ENCODE results near the gene PAM. TPM values are rescaled to one million over a fixed set of nuclear protein-coding genes. Genes with fewer than 3 reads are reported as not detected.

Gene PAM
- total RNA-seq, 1 experiment from 2014 or later = 31.9 TPM

GRCh38 chr5:102799017-102799416 is 43.9 kb downstream of the PAM start:
- Histone ChIP-seq H4K20me1 (ENCODE audit: insufficient read depth, low read depth, low read length) (peaks cover 7% of the 10 kb centered on the region; the same call in 1 of the 2 replicates), H3K27me3 (ENCODE audit: low read length) (no peaks in the 10 kb centered on the region), H3K9ac (ENCODE audit: low read length) (no peak overlapping the region), H3K4me3 (ENCODE audit: low read length) (no peak overlapping the region), H3K4me2 (ENCODE audit: low read depth, low read length, poor library complexity, severe bottlenecking) (no peak overlapping the region), H2AFZ (ENCODE audit: low read length) (no peak overlapping the region), H3K79me2 (ENCODE audit: low read length) (no peaks in the 10 kb centered on the region), H3K27ac (ENCODE audit: low read length) (no peak overlapping the region), H3K36me3 (ENCODE audit: insufficient read depth, low read length) (no peaks in the 10 kb centered on the region), H3K4me1 (ENCODE audit: low read length) (no peaks in the 10 kb centered on the region), H3K9me3 (ENCODE audit: low read length) (no peaks in the 10 kb centered on the region), H3K9me2 (replicated peaks; ENCODE audit: insufficient read depth, low read length) (no peaks in the 10 kb centered on the region)
- no peak for DNase-seq

GRCh38 chr5:102800427-102800826 is 45.3 kb downstream of the PAM start:
- Histone ChIP-seq H3K27me3 (ENCODE audit: low read length) (no peaks in the 10 kb centered on the region), H3K9me2 (replicated peaks; ENCODE audit: insufficient read depth, low read length) (no peaks in the 10 kb centered on the region), H3K9me3 (ENCODE audit: low read length) (no peaks in the 10 kb centered on the region), H4K20me1 (ENCODE audit: insufficient read depth, low read depth, low read length) (peaks cover 12% of the 10 kb centered on the region; the same call in 1 of the 2 replicates), H3K4me2 (ENCODE audit: low read depth, low read length, poor library complexity, severe bottlenecking) (no peak overlapping the region), H3K4me1 (ENCODE audit: low read length) (no peaks in the 10 kb centered on the region), H3K27ac (ENCODE audit: low read length) (no peak overlapping the region), H3K9ac (ENCODE audit: low read length) (no peak overlapping the region), H3K79me2 (ENCODE audit: low read length) (no peaks in the 10 kb centered on the region), H3K4me3 (ENCODE audit: low read length) (no peak overlapping the region), H3K36me3 (ENCODE audit: insufficient read depth, low read length) (no peaks in the 10 kb centered on the region), H2AFZ (ENCODE audit: low read length) (no peak overlapping the region)
- DNase-seq = no peak

GRCh38 chr5:102801371-102801770 is 46.3 kb downstream of the PAM start:
- H3K27me3 ChIP-seq (ENCODE audit: low read length) = no peaks in the 10 kb centered on the region
- H3K4me1 ChIP-seq (ENCODE audit: low read length) = no peaks in the 10 kb centered on the region
- H3K4me3 ChIP-seq (ENCODE audit: low read length) = no peak overlapping the region
- DNase-seq = no peak
- H2AFZ ChIP-seq (ENCODE audit: low read length) = no peak overlapping the region
- H3K9me2 ChIP-seq (replicated peaks; ENCODE audit: insufficient read depth, low read length) = no peaks in the 10 kb centered on the region
- no peaks in the 10 kb centered on the region for H3K36me3 ChIP-seq (ENCODE audit: insufficient read depth, low read length)
- no peaks in the 10 kb centered on the region for H3K79me2 ChIP-seq (ENCODE audit: low read length)
- H3K27ac ChIP-seq (ENCODE audit: low read length) = no peak overlapping the region
- no peaks in the 10 kb centered on the region for H3K9me3 ChIP-seq (ENCODE audit: low read length)
- H3K9ac ChIP-seq (ENCODE audit: low read length) = no peak overlapping the region
- peaks cover 12% of the 10 kb centered on the region; the same call in 1 of the 2 replicates for H4K20me1 ChIP-seq (ENCODE audit: insufficient read depth, low read depth, low read length)
- H3K4me2 ChIP-seq (ENCODE audit: low read depth, low read length, poor library complexity, severe bottlenecking) = no peak overlapping the region

- H3K9me3 ChIP-seq (ENCODE audit: low read length) = no peaks in the 10 kb centered on the region
- no peaks in the 10 kb centered on the region for H3K9me2 ChIP-seq (replicated peaks; ENCODE audit: insufficient read depth, low read length)
- H3K4me3 ChIP-seq (ENCODE audit: low read length) = no peak overlapping the region
- peaks cover 20% of the 10 kb centered on the region; the same call in 1 of the 2 replicates for H4K20me1 ChIP-seq (ENCODE audit: insufficient read depth, low read depth, low read length)
- no peak overlapping the region for H3K9ac ChIP-seq (ENCODE audit: low read length)
- H3K27me3 ChIP-seq (ENCODE audit: low read length) = no peaks in the 10 kb centered on the region
- no peak for DNase-seq
- H3K4me2 ChIP-seq (ENCODE audit: low read depth, low read length, poor library complexity, severe bottlenecking) = no peak overlapping the region
- no peaks in the 10 kb centered on the region for H3K79me2 ChIP-seq (ENCODE audit: low read length)
- H2AFZ ChIP-seq (ENCODE audit: low read length) = no peak overlapping the region
- no peaks in the 10 kb centered on the region for H3K36me3 ChIP-seq (ENCODE audit: insufficient read depth, low read length)
- H3K27ac ChIP-seq (ENCODE audit: low read length) = no peak overlapping the region
- H3K4me1 ChIP-seq (ENCODE audit: low read length) = no peaks in the 10 kb centered on the region
Observed at GRCh38 chr5:102802708-102803458, 47.8 kb downstream of the PAM start.

DNA sequence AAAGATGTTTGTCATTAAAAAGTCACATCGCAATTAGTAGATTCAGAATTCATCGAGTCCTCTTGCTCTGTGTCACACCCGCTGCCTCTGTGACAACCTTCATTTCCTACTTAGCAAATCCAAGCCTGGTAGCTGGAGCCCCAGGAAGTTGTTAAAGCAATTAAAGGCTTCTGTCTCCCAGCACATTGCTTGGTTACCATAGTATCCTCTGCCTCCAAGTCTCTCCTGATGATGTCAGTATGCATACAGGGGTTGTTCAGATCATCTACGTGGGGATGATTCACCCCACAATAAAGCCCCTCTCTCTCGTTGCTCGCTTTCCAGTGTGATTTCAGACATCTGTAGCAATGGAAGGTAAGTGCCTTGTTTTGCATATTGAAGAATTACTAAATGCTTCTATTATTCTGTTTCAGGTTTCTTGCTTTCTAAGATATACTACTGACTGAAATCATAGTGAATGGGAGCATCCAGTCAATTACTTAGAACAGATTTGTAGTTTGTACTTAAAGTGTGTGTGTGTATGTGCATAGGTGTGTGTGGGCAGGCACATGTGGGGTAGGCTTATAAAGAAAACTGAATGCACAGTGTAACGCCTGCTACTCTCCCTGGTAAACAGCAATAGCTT is 52.9 kb downstream of the PAM start:
- Histone ChIP-seq H3K79me2 (ENCODE audit: low read length) (no peaks in the 10 kb centered on the region), H3K36me3 (ENCODE audit: insufficient read depth, low read length) (no peaks in the 10 kb centered on the region), H3K27ac (ENCODE audit: low read length) (no peak overlapping the region), H3K4me1 (ENCODE audit: low read length) (no peaks in the 10 kb centered on the region), H2AFZ (ENCODE audit: low read length) (no peak overlapping the region), H3K27me3 (ENCODE audit: low read length) (no peaks in the 10 kb centered on the region), H3K9me2 (replicated peaks; ENCODE audit: insufficient read depth, low read length) (no peaks in the 10 kb centered on the region), H4K20me1 (ENCODE audit: insufficient read depth, low read depth, low read length) (peaks cover 32% of the 10 kb centered on the region; the same call in 1 of the 2 replicates), H3K9me3 (ENCODE audit: low read length) (no peaks in the 10 kb centered on the region), H3K9ac (ENCODE audit: low read length) (no peak overlapping the region), H3K4me2 (ENCODE audit: low read depth, low read length, poor library complexity, severe bottlenecking) (no peak overlapping the region), H3K4me3 (ENCODE audit: low read length) (no peak overlapping the region)
- no peak for DNase-seq

GRCh38 chr5:102809033-102809432 is 53.9 kb downstream of the PAM start:
- no peak overlapping the region for H3K4me2 ChIP-seq (ENCODE audit: low read depth, low read length, poor library complexity, severe bottlenecking)
- no peaks in the 10 kb centered on the region for H3K79me2 ChIP-seq (ENCODE audit: low read length)

DNA sequence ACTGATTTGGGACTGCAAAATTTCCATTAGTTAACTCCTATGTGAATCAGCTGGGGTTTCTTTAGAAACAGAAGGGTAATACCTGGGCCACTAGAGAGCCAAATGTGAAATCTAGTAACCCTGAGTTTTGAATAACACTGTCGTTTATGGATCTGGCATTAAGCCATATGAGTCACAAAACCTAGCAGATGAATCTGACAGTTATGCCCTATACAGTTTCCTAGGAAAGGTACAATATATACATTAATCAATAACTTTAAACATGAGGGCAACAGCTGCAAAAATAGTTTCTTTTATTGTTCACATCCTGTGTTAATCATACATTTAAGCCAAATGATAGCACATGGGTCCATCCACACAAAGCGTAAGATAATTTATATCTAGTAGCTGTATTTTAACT is 56.9 kb downstream of the PAM start:
- H3K27ac ChIP-seq (ENCODE audit: low read length) = no peak overlapping the region
- H3K9me3 ChIP-seq (ENCODE audit: low read length) = no peaks in the 10 kb centered on the region
- no peaks in the 10 kb centered on the region for H3K79me2 ChIP-seq (ENCODE audit: low read length)
- no peak overlapping the region for H3K9ac ChIP-seq (ENCODE audit: low read length)
- H3K4me2 ChIP-seq (ENCODE audit: low read depth, low read length, poor library complexity, severe bottlenecking) = no peak overlapping the region
- no peaks in the 10 kb centered on the region for H3K9me2 ChIP-seq (replicated peaks; ENCODE audit: insufficient read depth, low read length)
- no peak overlapping the region for H3K4me3 ChIP-seq (ENCODE audit: low read length)
- H2AFZ ChIP-seq (ENCODE audit: low read length) = no peak overlapping the region
- no peaks in the 10 kb centered on the region for H3K4me1 ChIP-seq (ENCODE audit: low read length)
- H3K36me3 ChIP-seq (ENCODE audit: insufficient read depth, low read length) = no peaks in the 10 kb centered on the region
- H3K27me3 ChIP-seq (ENCODE audit: low read length) = no peaks in the 10 kb centered on the region
- H4K20me1 ChIP-seq (ENCODE audit: insufficient read depth, low read depth, low read length) = peaks cover 28% of the 10 kb centered on the region; the same call in 1 of the 2 replicates
- DNase-seq = no peak

More at GRCh38 chr5:102809033-102809432, 53.9 kb downstream of the PAM start:
- Histone ChIP-seq H3K9me3 (ENCODE audit: low read length) (no peaks in the 10 kb centered on the region), H3K36me3 (ENCODE audit: insufficient read depth, low read length) (no peaks in the 10 kb centered on the region), H3K27me3 (ENCODE audit: low read length) (no peaks in the 10 kb centered on the region), H3K9ac (ENCODE audit: low read length) (no peak overlapping the region), H3K4me3 (ENCODE audit: low read length) (no peak overlapping the region), H3K4me1 (ENCODE audit: low read length) (no peaks in the 10 kb centered on the region), H2AFZ (ENCODE audit: low read length) (no peak overlapping the region), H4K20me1 (ENCODE audit: insufficient read depth, low read depth, low read length) (peaks cover 36% of the 10 kb centered on the region; the same call in 1 of the 2 replicates), H3K27ac (ENCODE audit: low read length) (no peak overlapping the region), H3K9me2 (replicated peaks; ENCODE audit: insufficient read depth, low read length) (no peaks in the 10 kb centered on the region)
- no peak for DNase-seq

DNA sequence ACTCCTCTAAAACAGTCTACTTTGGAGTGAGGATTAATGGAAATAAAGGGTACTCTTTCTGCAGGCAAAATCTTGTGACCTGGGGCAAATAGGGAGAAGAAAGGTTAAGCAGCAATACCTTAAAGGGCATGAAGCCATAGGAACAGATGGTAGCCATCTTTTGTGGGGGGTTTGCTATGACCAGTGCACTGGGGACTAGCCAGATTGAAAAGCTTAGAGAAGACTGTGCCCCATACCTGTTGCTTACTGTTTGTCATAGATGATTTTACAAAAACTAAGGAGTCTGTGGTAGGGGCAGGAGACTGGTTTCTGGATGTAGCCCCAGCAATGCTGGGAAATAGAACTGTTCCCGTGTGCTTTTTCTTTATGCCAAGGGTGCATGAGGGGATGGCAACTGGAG is 58.6 kb downstream of the PAM start:
- Histone ChIP-seq H3K9me3 (ENCODE audit: low read length) (no peaks in the 10 kb centered on the region), H4K20me1 (ENCODE audit: insufficient read depth, low read depth, low read length) (peaks cover 18% of the 10 kb centered on the region; the same call in 1 of the 2 replicates), H3K9me2 (replicated peaks; ENCODE audit: insufficient read depth, low read length) (no peaks in the 10 kb centered on the region), H3K4me2 (ENCODE audit: low read depth, low read length, poor library complexity, severe bottlenecking) (no peak overlapping the region), H3K27me3 (ENCODE audit: low read length) (no peaks in the 10 kb centered on the region), H2AFZ (ENCODE audit: low read length) (no peak overlapping the region), H3K9ac (ENCODE audit: low read length) (no peak overlapping the region), H3K36me3 (ENCODE audit: insufficient read depth, low read length) (no peaks in the 10 kb centered on the region), H3K27ac (ENCODE audit: low read length) (no peak overlapping the region), H3K4me3 (ENCODE audit: low read length) (no peak overlapping the region), H3K79me2 (ENCODE audit: low read length) (no peaks in the 10 kb centered on the region), H3K4me1 (ENCODE audit: low read length) (no peaks in the 10 kb centered on the region)
- DNase-seq = no peak
